Smooth muscle cell (in vitro differentiated cells): ENCODE measurements around the gene KCNRG. TPM values are rescaled to one million over a fixed set of nuclear protein-coding genes. Genes with fewer than 3 reads are reported as not detected.

Experiments
- DNase-seq: peaks from one replicate; lab custom pipeline; 2025; ENCODE audit not compliant: unreplicated experiment; lab: John Stamatoyannopoulos, UW
- H2AFZ ChIP-seq: fragments of 200-600 bp; sonication (generic); 2 replicates; pipeline ENCODE4 v1.6.0; 2016; ENCODE audit warnings: antibody characterized with exemption, low read depth, mild to moderate bottlenecking
- H3F3A ChIP-seq: fragments of 200-600 bp; sonication (generic); 2 replicates; pipeline ENCODE4 v1.6.0; 2017; ENCODE audit warnings: antibody characterized with exemption, low read depth
- H3K27ac ChIP-seq: fragments of 200-600 bp; sonication (generic); 2 replicates; pipeline ENCODE4 v1.5.1; 2016; ENCODE audit warnings: low read depth, mild to moderate bottlenecking
- H3K27me3 ChIP-seq: fragments of 200-600 bp; sonication (generic); 2 replicates; pipeline ENCODE4 v1.6.1; 2016; ENCODE audit warnings: low read depth, mild to moderate bottlenecking
- H3K36me3 ChIP-seq: fragments of 200-600 bp; sonication (generic); 2 replicates; pipeline ENCODE4 v1.5.1; 2016; ENCODE audit warnings: low read depth
- H3K4me1 ChIP-seq: fragments of 200-600 bp; sonication (generic); 2 replicates; pipeline ENCODE4 v1.5.1; 2016; ENCODE audit warnings: low read depth
- H3K4me2 ChIP-seq: fragments of 200-600 bp; sonication (generic); 2 replicates; pipeline ENCODE4 v1.6.0; 2016; ENCODE audit warnings: mild to moderate bottlenecking
- H3K4me3 ChIP-seq: fragments of 200-600 bp; sonication (generic); 2 replicates; pipeline ENCODE4 v1.5.1; 2016; ENCODE audit warnings: mild to moderate bottlenecking
- H3K79me2 ChIP-seq: fragments of 200-600 bp; sonication (generic); 2 replicates; pipeline ENCODE4 v1.6.0; 2016; ENCODE audit warnings: low read depth, mild to moderate bottlenecking
- H3K9ac ChIP-seq: fragments of 200-600 bp; sonication (generic); 2 replicates; pipeline ENCODE4 v1.6.0; 2016; ENCODE audit warnings: low read depth
- H3K9me3 ChIP-seq: fragments of 200-600 bp; sonication (generic); replicated peaks from 2 replicates; pipeline ENCODE4 v1.5.1; 2016; ENCODE audit warnings: low read depth
- H4K20me1 ChIP-seq: fragments of 200-600 bp; sonication (generic); 2 replicates; pipeline ENCODE4 v1.6.0; 2016; ENCODE audit warnings: low read depth
- CTCF ChIP-seq: fragments of 200-600 bp; sonication (generic); IDR thresholded peaks from 2 replicates; pipeline ENCODE4 v1.5.1; 2017; ENCODE audit warnings: borderline replicate concordance, mild to moderate bottlenecking, antibody characterized with exemption; ENCODE audit not compliant: insufficient read depth, poor library complexity, severe bottlenecking
- WGBS: methylation state at CpG from one replicate; pipeline ENCODE4 v1.1.7; 2016; ENCODE audit warnings: low lambda C conversion rate; 5-methylcytosine and 5-hydroxymethylcytosine counted together
- polyA plus RNA-seq: library from polyadenylated mRNA; unstranded; fragments of >200 nt; fragmentation: Nextera tagmentation; extraction: Ambion mirVana; gene quantifications from 2 replicates; pipeline ENCODE4 v1.2.1, GENCODE V29; 2016
- total RNA-seq: library from RNA; depleted of rRNA; stranded (reverse); fragments of >200 nt; gene quantifications from 2 replicates; pipeline ENCODE4 v1.2.3, GENCODE V29; 2014

Gene KCNRG
- total and polyA plus RNA-seq, 2 experiments from 2014 or later: 0.87 to 2.7 TPM

GRCh38 chr13:50037788-50038187 is 22.5 kb downstream of the KCNRG start:
- Histone ChIP-seq H3K9me3 (no peaks in the 10 kb centered on the region), H3K36me3 (no peaks in the 10 kb centered on the region), H4K20me1 (no peaks in the 10 kb centered on the region), H3K4me1 (no peaks in the 10 kb centered on the region), H3F3A (no peaks in the 10 kb centered on the region), H3K4me3 (no peak overlapping the region), H2AFZ (no peak overlapping the region), H3K9ac (no peak overlapping the region), H3K27ac (no peak overlapping the region), H3K4me2 (no peak overlapping the region), H3K79me2 (no peaks in the 10 kb centered on the region), H3K27me3 (no peaks in the 10 kb centered on the region)
- TF ChIP-seq CTCF: no peak
- no peak for DNase-seq

GRCh38 chr13:50038266-50038665 is 23.0 kb downstream of the KCNRG start:
- no peaks in the 10 kb centered on the region for H3K9me3 ChIP-seq
- no peak overlapping the region for H2AFZ ChIP-seq
- H3F3A ChIP-seq: no peaks in the 10 kb centered on the region
- H3K4me3 ChIP-seq: no peak overlapping the region
- H3K4me2 ChIP-seq: no peak overlapping the region
- DNase-seq: no peak
- H3K4me1 ChIP-seq: no peaks in the 10 kb centered on the region
- TF ChIP-seq CTCF: no peak
- H4K20me1 ChIP-seq: no peaks in the 10 kb centered on the region
- WGBS: 90% methylated on average over 6 of the region's 6 CpGs
- no peak overlapping the region for H3K9ac ChIP-seq
- no peak overlapping the region for H3K27ac ChIP-seq
- no peaks in the 10 kb centered on the region for H3K36me3 ChIP-seq
- H3K27me3 ChIP-seq: no peaks in the 10 kb centered on the region
- no peaks in the 10 kb centered on the region for H3K79me2 ChIP-seq

GRCh38 chr13:50052478-50052877 is 37.2 kb downstream of the KCNRG start:
- no peaks in the 10 kb centered on the region for H4K20me1 ChIP-seq
- WGBS: 95% methylated on average over 4 of the region's 4 CpGs
- no peak overlapping the region for H2AFZ ChIP-seq
- no peaks in the 10 kb centered on the region for H3F3A ChIP-seq
- H3K4me3 ChIP-seq: no peak overlapping the region
- no peak for TF ChIP-seq CTCF
- H3K36me3 ChIP-seq: no peaks in the 10 kb centered on the region
- no peaks in the 10 kb centered on the region for H3K27me3 ChIP-seq
- no peak overlapping the region for H3K27ac ChIP-seq
- no peak overlapping the region for H3K4me2 ChIP-seq
- peaks cover 5% of the 10 kb centered on the region for H3K79me2 ChIP-seq
- no peaks in the 10 kb centered on the region for H3K4me1 ChIP-seq
- H3K9ac ChIP-seq: no peak overlapping the region
- no peaks in the 10 kb centered on the region for H3K9me3 ChIP-seq
- no peak for DNase-seq

- no peak for DNase-seq
- H4K20me1 ChIP-seq: no peaks in the 10 kb centered on the region
- H3K79me2 ChIP-seq: peaks cover 5% of the 10 kb centered on the region
- H3K4me2 ChIP-seq: no peak overlapping the region
- no peak overlapping the region for H3K27ac ChIP-seq
- no peaks in the 10 kb centered on the region for H3K27me3 ChIP-seq
- WGBS: 97% methylated on average over 1 of the region's 1 CpG
- H3K4me3 ChIP-seq: no peak overlapping the region
- H3K9ac ChIP-seq: no peak overlapping the region
- no peaks in the 10 kb centered on the region for H3K36me3 ChIP-seq
- no peak for TF ChIP-seq CTCF
- H2AFZ ChIP-seq: no peak overlapping the region
- no peaks in the 10 kb centered on the region for H3K4me1 ChIP-seq
- no peaks in the 10 kb centered on the region for H3F3A ChIP-seq
- H3K9me3 ChIP-seq: no peaks in the 10 kb centered on the region
These were observed 38.6 kb downstream of the KCNRG start for GRCh38 chr13:50053844-50054243.
